Pancreas (tissue), 10 donors: ENCODE data around the gene RASAL2. TPM values are rescaled to one million over a fixed set of nuclear protein-coding genes. Genes with fewer than 3 reads are reported as not detected.

ENCODE experiments used
- ATAC-seq, 4 donors: fragments of 200-7000 bp; cut with Tn5 transposase; one replicate each; pipeline versions ENCODE4 v1.8.0 to v1.9.1; 2020; ENCODE audit warnings: mild to moderate bottlenecking in 4 of 4, moderate library complexity in 4 of 4
- DNase-seq, 6 donors: peaks; one replicate each; pipeline ENCODE4 v3.0.0-alpha.2; 2020
- FAIRE-seq: peaks from 2 replicates; lab custom pipeline; 2012; peaks lifted over from hg19 to GRCh38; lab: Jason Lieb, UNC
- H3K27ac ChIP-seq, 4 donors: fragments of 200-600 bp; sonication (generic); 1 replicate in 3 of 4; 2 replicates in 1 of 4; pipeline versions ENCODE4 v1.5.0 to v1.8.0; 2020
- H3K27me3 ChIP-seq, 4 donors: fragments of 200-600 bp; one replicate each; pipeline ENCODE4 v1.8.0; 2021
- H3K36me3 ChIP-seq, 3 donors: fragments of 200-600 bp; sonication (generic) in 1 of 3; one replicate each; pipeline versions ENCODE4 v1.5.0 to v1.8.0; 2020 to 2021
- H3K4me1 ChIP-seq, 3 donors: fragments of 200-600 bp; one replicate each; pipeline ENCODE4 v1.8.0; 2021
- H3K4me3 ChIP-seq, 4 donors: fragments of 200-600 bp; sonication (generic) in 2 of 4; one replicate each; pipeline versions ENCODE4 v1.5.0 to v1.8.0; 2020 to 2021
- H3K9me3 ChIP-seq, 4 donors: fragments of 200-600 bp; one replicate each; pipeline ENCODE4 v1.8.0; 2021
- WGBS, 2 donors: extraction: QIAGEN DNeasy Blood & Tissue Kit; methylation state at CpG; one replicate each; pipeline ENCODE4 v1.1.7; 2013; 5-methylcytosine and 5-hydroxymethylcytosine counted together
- intact Hi-C, 3 donors: fragments of 100-400 bp; cut with DNase I; formaldehyde crosslinking; loops; one replicate each; pipeline versions ENCODE4 v1.11.1 to v1.14.2; 2022
- polyA plus RNA-seq, 2 donors: library from polyadenylated mRNA; stranded (reverse); fragments of 200-250 nt; gene quantifications; one replicate each; pipeline ENCODE4 v1.2.3, GENCODE V29; 2013
- total RNA-seq, 6 donors: library from RNA; stranded (reverse); fragmentation: NEBNext Ultra II Directional in 4 of 6; extraction: Animal tissue kit (Norgen Biotek cat#: 25700) in 4 of 6; gene quantifications; one replicate each; pipeline versions ENCODE4 v1.2.1 to v1.2.4, GENCODE V29; 2021 to 2023
- TF ChIP-seq, protein P1 (sequence below), 4 donors: fragments of 200-600 bp; sonication (generic) in 3 of 4; IDR thresholded peaks; one replicate each; pipeline versions ENCODE4 v1.5.0 to v1.8.0; 2021; ENCODE audit warnings: antibody characterized with exemption in 4 of 4
- donor health status: healthy with polysubstance abuse.
- donor health status: DM: no; HTN: no; CAD: no; lungs with moderate emphysema.
- donor health status: DM: no; HTN: no; CAD: no.
- donor health status: control.
- donor health status: control.
- donor health status: Bipolar disorder and iron deficiency.
- donor health status: DM: yes; HTN: yes; CAD: no.
- donor health status: DM: no; HTN: no; CAD: no.
- donor health status: DM: no; HTN: no; CAD: no.
- donor health status: DM: yes; HTN: yes; CAD: no.

RASAL2 gene
- total and polyA plus RNA-seq, 8 donors: 2.5 to 12.9 (median 4.9) TPM

DNA sequence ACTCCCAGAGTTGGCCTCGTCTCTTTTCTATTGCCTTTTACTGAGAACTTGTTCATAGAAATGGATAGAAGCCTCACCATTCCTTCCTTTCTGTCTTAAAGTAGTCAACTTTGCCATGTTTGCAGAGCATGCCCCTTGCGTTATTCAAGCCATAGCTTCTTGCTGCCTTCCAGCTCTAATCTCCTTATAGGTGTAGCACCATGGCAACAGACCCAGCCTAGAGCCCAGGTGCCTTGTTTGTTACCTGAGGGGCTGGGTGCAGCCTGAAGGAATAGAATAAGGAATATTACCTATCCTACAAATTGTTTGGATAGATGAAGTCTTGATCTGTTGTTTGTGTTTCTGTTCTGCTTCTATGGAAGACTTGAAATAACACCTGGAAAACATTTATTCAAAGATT, 343.0 kb downstream of the RASAL2 start:
- Histone ChIP-seq H3K9me3 (no peaks in the 10 kb centered on the region), H3K36me3 (no peaks in the 10 kb centered on the region), H3K27me3 (no peaks in the 10 kb centered on the region), H3K27ac (no peak overlapping the region), H3K4me3 (no peak overlapping the region), H3K4me1 (no peaks in the 10 kb centered on the region)
- FAIRE-seq (no peak), ATAC-seq (no peak), DNase-seq (no peak)
- 84 to 94% methylated on average over 2 of the region's 2 CpGs for WGBS, 2 donors
- TF ChIP-seq, protein P1, sequence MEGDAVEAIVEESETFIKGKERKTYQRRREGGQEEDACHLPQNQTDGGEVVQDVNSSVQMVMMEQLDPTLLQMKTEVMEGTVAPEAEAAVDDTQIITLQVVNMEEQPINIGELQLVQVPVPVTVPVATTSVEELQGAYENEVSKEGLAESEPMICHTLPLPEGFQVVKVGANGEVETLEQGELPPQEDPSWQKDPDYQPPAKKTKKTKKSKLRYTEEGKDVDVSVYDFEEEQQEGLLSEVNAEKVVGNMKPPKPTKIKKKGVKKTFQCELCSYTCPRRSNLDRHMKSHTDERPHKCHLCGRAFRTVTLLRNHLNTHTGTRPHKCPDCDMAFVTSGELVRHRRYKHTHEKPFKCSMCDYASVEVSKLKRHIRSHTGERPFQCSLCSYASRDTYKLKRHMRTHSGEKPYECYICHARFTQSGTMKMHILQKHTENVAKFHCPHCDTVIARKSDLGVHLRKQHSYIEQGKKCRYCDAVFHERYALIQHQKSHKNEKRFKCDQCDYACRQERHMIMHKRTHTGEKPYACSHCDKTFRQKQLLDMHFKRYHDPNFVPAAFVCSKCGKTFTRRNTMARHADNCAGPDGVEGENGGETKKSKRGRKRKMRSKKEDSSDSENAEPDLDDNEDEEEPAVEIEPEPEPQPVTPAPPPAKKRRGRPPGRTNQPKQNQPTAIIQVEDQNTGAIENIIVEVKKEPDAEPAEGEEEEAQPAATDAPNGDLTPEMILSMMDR (IDR thresholded peaks at IDR 0.05): no peak
- intact Hi-C loops: no loop called here

DNA sequence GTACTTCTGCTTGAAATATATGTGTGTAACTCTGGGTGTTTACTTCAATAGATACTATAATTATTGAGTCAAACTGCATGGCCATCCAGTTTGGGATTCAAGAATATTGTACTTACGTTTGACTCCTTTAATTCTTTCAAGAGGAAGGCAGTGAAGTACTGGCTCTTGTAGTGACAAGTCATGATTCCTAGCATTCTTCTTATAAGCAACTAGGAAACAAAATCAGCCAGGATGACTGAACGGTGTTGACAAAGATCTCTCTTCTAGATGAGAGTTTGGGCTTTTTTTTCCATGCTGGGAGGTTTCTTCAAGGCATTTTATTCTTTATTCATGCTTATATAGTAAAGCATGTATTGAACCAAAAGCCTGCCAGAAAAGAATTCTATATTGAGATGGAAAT, 344.5 kb downstream of the RASAL2 start:
- H3K4me3 ChIP-seq: no peak overlapping the region
- WGBS, 2 donors: 70 to 77% methylated on average over 2 of the region's 2 CpGs
- H3K27me3 ChIP-seq: no peaks in the 10 kb centered on the region
- no peak for ATAC-seq
- DNase-seq: no peak
- FAIRE-seq: no peak
- H3K27ac ChIP-seq: no peak overlapping the region
- no peaks in the 10 kb centered on the region for H3K4me1 ChIP-seq
- peaks cover 0 to 10% (median 0%) of the 10 kb centered on the region in 3 donors for H3K36me3 ChIP-seq
- TF ChIP-seq, protein P1 (IDR thresholded peaks at IDR 0.05): no peak
- no peaks in the 10 kb centered on the region for H3K9me3 ChIP-seq
- intact Hi-C loops: no loop called here

DNA sequence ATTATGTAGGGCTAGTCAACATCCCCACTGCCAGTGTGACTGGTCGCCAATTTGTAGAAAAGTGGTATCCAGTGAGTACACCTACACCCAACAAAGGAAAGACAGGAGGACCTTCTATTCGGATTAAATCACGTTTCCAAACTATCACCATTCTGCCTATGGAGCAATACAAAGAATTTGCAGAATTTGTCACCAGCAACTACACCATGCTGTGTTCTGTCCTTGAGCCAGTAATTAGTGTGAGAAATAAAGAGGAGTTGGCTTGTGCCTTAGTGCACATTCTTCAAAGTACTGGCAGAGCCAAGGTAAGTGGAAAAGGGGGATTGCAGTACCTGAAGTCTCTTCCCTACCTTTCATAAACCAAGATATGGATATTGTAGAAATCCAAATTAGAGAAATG, 349.0 kb downstream of the RASAL2 start:
- 89 to 91% methylated on average over 3 of the region's 3 CpGs for WGBS, 2 donors
- DNase-seq: no peak
- no peak for ATAC-seq
- peaks cover 0 to 10% (median 0%) of the 10 kb centered on the region in 3 donors for H3K36me3 ChIP-seq
- no peaks in the 10 kb centered on the region for H3K4me1 ChIP-seq
- H3K27me3 ChIP-seq: no peaks in the 10 kb centered on the region
- no peaks in the 10 kb centered on the region for H3K9me3 ChIP-seq
- H3K27ac ChIP-seq: no peak overlapping the region
- intact Hi-C loops: no loop called here
- TF ChIP-seq, protein P1 (IDR thresholded peaks at IDR 0.05): no peak
- FAIRE-seq: no peak
- H3K4me3 ChIP-seq: no peak overlapping the region

DNA sequence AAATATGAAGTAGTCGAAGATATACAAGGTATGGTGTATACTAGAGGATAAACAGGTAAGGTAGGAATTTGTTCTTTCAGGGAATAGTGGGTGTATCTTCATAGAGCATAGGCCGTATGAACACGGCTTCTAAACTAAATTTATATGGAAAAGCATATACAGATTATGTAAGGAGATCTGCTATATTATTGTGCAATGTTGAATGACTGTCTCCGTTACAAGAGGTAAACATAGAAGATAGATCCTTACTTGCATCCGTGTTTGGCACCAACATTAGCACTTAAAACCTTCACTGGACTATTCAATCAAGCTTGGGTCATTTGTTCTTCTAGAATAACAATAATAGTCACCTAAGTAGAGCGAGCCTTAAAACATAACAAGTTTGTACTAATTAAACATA, 357.0 kb downstream of the RASAL2 start:
- H3K27ac ChIP-seq: no peak overlapping the region
- no peaks in the 10 kb centered on the region for H3K4me1 ChIP-seq
- TF ChIP-seq, protein P1 (IDR thresholded peaks at IDR 0.05): no peak
- H3K9me3 ChIP-seq: no peaks in the 10 kb centered on the region
- no peaks in the 10 kb centered on the region for H3K36me3 ChIP-seq
- no peak overlapping the region for H3K4me3 ChIP-seq
- ATAC-seq (no peak), DNase-seq (no peak), FAIRE-seq (no peak)
- 88 to 92% methylated on average over 6 of the region's 6 CpGs for WGBS, 2 donors
- H3K27me3 ChIP-seq: no peaks in the 10 kb centered on the region
- intact Hi-C loops: no loop called here

DNA sequence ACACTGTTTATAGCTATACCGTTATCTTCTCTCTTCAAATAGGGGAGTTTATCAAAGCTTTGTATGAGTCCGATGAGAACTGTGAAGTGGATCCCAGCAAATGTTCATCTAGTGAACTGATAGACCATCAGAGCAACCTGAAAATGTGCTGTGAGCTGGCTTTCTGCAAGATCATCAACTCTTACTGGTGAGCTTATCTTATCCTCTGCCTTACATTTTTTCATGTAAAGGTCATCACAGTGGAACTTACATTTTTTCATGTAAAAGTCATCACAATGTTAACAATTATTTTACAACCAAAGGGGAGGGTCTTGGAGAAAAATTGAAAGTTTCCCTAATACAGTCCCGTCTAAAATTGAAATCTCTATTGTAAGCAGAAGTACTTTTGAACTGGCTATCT, 357.6 kb downstream of the RASAL2 start:
- ATAC-seq: no peak
- no peaks in the 10 kb centered on the region for H3K36me3 ChIP-seq
- WGBS, 2 donors: 79 to 83% methylated on average over 3 of the region's 3 CpGs
- no peaks in the 10 kb centered on the region for H3K9me3 ChIP-seq
- H3K4me3 ChIP-seq: no peak overlapping the region
- intact Hi-C loops: no loop called here
- DNase-seq: no peak
- no peak overlapping the region for H3K27ac ChIP-seq
- H3K4me1 ChIP-seq: no peaks in the 10 kb centered on the region
- TF ChIP-seq, protein P1 (IDR thresholded peaks at IDR 0.05): no peak
- no peak for FAIRE-seq
- no peaks in the 10 kb centered on the region for H3K27me3 ChIP-seq
